ENCODE measurements around the gene USP34. TPM values are rescaled to one million over a fixed set of nuclear protein-coding genes. Genes with fewer than 3 reads are reported as not detected.
A peak's percentile ranks its signal among the peaks of the same experiment; 100 is the strongest.

Gene USP34
- total and polyA plus RNA-seq, 2 donors from 2014 or later = 37.2 to 112 TPM

DNA sequence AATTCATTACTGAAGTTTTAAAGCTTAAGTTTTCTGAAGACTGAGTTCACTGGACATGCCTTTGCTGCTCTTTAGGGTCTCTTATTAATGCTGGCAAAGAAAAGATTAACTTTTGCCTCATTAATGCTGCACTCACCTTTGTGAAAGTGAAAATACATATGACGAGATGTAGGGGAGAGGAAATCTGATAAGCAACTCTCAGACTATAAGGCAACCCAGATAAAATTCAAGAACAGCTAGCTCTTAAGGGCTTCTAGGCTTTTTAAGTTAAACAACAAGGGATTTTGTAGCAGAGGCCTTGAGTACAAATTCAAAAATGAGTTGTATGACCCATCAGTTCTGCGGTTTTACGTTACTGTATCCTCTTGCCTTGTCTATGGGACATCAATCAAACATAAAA lies 143.7 kb downstream of the USP34 start:
- DNase-seq (peak in 2 of 5 donors; percentile 0 to 5), FAIRE-seq (no peak)
- Histone ChIP-seq H3K4me3 (ENCODE audit: low read length in 3 of 3) (no peak overlapping the region), H3K9me3 (ENCODE audit: control insufficient read depth in 2 of 3, insufficient read depth in 1 of 3, low read length in 3 of 3) (no peaks in the 10 kb centered on the region), H3K9ac (ENCODE audit: low read length in 3 of 3) (no peak overlapping the region), H3K27me3 (ENCODE audit: control insufficient read depth, insufficient read depth, low read length) (no peaks in the 10 kb centered on the region), H3K27ac (ENCODE audit: low read depth in 2 of 2, low read length in 2 of 2) (no peak overlapping the region), H3K36me3 (ENCODE audit: control insufficient read depth in 2 of 3, insufficient read depth in 3 of 3, low read length in 3 of 3) (peaks cover 2 to 12% (median 4%) of the 10 kb centered on the region in 3 donors), H3K4me1 (ENCODE audit: control insufficient read depth in 2 of 3, insufficient read depth in 2 of 3, low read depth in 1 of 3, low read length in 3 of 3) (no peaks in the 10 kb centered on the region)
- intact Hi-C loops (cut with DNase I) = no loop called here
- TF ChIP-seq, protein P1, sequence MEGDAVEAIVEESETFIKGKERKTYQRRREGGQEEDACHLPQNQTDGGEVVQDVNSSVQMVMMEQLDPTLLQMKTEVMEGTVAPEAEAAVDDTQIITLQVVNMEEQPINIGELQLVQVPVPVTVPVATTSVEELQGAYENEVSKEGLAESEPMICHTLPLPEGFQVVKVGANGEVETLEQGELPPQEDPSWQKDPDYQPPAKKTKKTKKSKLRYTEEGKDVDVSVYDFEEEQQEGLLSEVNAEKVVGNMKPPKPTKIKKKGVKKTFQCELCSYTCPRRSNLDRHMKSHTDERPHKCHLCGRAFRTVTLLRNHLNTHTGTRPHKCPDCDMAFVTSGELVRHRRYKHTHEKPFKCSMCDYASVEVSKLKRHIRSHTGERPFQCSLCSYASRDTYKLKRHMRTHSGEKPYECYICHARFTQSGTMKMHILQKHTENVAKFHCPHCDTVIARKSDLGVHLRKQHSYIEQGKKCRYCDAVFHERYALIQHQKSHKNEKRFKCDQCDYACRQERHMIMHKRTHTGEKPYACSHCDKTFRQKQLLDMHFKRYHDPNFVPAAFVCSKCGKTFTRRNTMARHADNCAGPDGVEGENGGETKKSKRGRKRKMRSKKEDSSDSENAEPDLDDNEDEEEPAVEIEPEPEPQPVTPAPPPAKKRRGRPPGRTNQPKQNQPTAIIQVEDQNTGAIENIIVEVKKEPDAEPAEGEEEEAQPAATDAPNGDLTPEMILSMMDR (IDR thresholded peaks at IDR 0.05; ENCODE audit: borderline replicate concordance, extremely low read depth, insufficient read depth) = no peak

DNA sequence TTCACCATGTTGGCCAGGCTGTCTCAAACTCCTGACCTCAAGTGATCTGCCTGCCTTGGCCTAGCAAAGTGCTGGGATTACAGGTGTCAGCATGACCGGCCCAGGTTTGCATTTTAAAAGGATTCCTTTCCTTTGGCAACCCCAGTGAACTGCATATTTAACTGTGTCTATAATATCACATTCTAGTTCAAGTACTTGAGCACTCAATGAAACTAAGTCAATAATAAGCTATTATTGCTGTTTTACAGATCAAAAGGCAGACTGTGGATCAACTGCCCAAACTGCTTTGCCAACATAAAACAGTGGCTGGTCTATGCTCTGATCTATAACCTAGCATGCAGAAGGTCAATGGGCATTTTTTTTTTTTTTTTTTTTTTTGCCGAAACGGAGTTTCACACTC lies 144.5 kb downstream of the USP34 start:
- Histone ChIP-seq H3K9ac (ENCODE audit: low read length in 3 of 3) (no peak overlapping the region), H3K4me3 (ENCODE audit: low read length in 3 of 3) (no peak overlapping the region), H3K27me3 (ENCODE audit: control insufficient read depth, insufficient read depth, low read length) (no peaks in the 10 kb centered on the region), H3K36me3 (ENCODE audit: control insufficient read depth in 2 of 3, insufficient read depth in 3 of 3, low read length in 3 of 3) (peaks cover 2 to 14% (median 4%) of the 10 kb centered on the region in 3 donors), H3K27ac (ENCODE audit: low read depth in 2 of 2, low read length in 2 of 2) (no peak overlapping the region), H3K9me3 (ENCODE audit: control insufficient read depth in 2 of 3, insufficient read depth in 1 of 3, low read length in 3 of 3) (no peaks in the 10 kb centered on the region), H3K4me1 (ENCODE audit: control insufficient read depth in 2 of 3, insufficient read depth in 2 of 3, low read depth in 1 of 3, low read length in 3 of 3) (no peaks in the 10 kb centered on the region)
- FAIRE-seq = no peak
- no peak for DNase-seq
- intact Hi-C loops (cut with DNase I) = no loop called here
- TF ChIP-seq, protein P1 (IDR thresholded peaks at IDR 0.05; ENCODE audit: borderline replicate concordance, extremely low read depth, insufficient read depth) = no peak

DNA sequence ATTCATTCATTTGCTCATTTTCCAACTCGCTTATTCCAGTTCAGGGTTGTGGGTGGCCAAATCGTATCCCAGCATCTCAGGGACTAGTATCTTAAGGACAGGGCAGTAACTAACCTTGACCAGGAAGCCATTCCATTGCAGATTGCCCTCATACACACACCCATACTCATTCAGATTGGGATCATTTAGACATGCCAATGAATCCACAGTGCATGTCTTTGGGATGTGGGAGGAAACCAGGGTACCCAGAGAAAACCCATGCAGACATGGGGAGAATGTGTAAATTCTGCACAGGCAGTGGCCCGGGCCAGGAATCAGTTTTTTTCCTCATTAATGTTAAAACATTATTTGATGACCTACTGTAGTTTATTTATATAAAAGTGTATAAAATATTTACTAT lies 150.7 kb downstream of the USP34 start:
- TF ChIP-seq, protein P1 (IDR thresholded peaks at IDR 0.05; ENCODE audit: borderline replicate concordance, extremely low read depth, insufficient read depth) = no peak
- FAIRE-seq = no peak
- peaks cover 0 to 14% (median 2%) of the 10 kb centered on the region in 3 donors for H3K36me3 ChIP-seq (ENCODE audit: control insufficient read depth in 2 of 3, insufficient read depth in 3 of 3, low read length in 3 of 3)

DNA sequence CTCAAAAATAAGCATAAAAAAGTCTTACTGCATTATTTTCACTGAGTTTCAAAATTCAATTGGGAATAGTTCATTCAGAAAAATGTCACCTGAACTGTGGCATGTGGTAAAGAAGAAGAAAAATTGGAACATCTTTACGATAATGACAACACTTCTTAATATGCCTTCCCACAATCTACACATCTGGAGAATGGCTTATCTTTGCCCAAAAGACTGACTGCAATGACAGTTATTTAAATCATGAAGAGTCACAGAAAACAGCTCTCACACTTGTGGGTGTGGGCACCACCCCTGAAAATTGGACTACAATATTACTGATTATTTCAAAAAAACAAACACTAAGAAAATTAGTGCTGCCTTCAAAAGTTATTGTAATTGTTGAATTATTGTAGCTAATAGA lies 152.3 kb downstream of the USP34 start:
- Histone ChIP-seq H3K9ac (ENCODE audit: low read length in 3 of 3) (no peak overlapping the region), H3K4me1 (ENCODE audit: control insufficient read depth in 2 of 3, insufficient read depth in 2 of 3, low read depth in 1 of 3, low read length in 3 of 3) (no peaks in the 10 kb centered on the region), H3K9me3 (ENCODE audit: control insufficient read depth in 2 of 3, insufficient read depth in 1 of 3, low read length in 3 of 3) (no peaks in the 10 kb centered on the region), H3K4me3 (ENCODE audit: low read length in 3 of 3) (no peak overlapping the region), H3K27me3 (ENCODE audit: control insufficient read depth, insufficient read depth, low read length) (no peaks in the 10 kb centered on the region), H3K36me3 (ENCODE audit: control insufficient read depth in 2 of 3, insufficient read depth in 3 of 3, low read length in 3 of 3) (peaks cover 0 to 16% (median 4%) of the 10 kb centered on the region in 3 donors), H3K27ac (ENCODE audit: low read depth in 2 of 2, low read length in 2 of 2) (no peak overlapping the region)
- no peak for DNase-seq
- TF ChIP-seq, protein P1 (IDR thresholded peaks at IDR 0.05; ENCODE audit: borderline replicate concordance, extremely low read depth, insufficient read depth) = no peak
- intact Hi-C loops (cut with DNase I) = no loop called here
- no peak for FAIRE-seq

More for the DNA sequence above, 150.7 kb downstream of the USP34 start:
- H3K27me3 ChIP-seq (ENCODE audit: control insufficient read depth, insufficient read depth, low read length) = no peaks in the 10 kb centered on the region
- intact Hi-C loops (cut with DNase I) = no loop called here
- no peaks in the 10 kb centered on the region for H3K4me1 ChIP-seq (ENCODE audit: control insufficient read depth in 2 of 3, insufficient read depth in 2 of 3, low read depth in 1 of 3, low read length in 3 of 3)
- no peak overlapping the region for H3K9ac ChIP-seq (ENCODE audit: low read length in 3 of 3)
- H3K9me3 ChIP-seq (ENCODE audit: control insufficient read depth in 2 of 3, insufficient read depth in 1 of 3, low read length in 3 of 3) = no peaks in the 10 kb centered on the region
- no peak for DNase-seq
- H3K4me3 ChIP-seq (ENCODE audit: low read length in 3 of 3) = no peak overlapping the region
- H3K27ac ChIP-seq (ENCODE audit: low read depth in 2 of 2, low read length in 2 of 2) = no peak overlapping the region

Data from kidney (tissue), 14 donors.